IMR-90 (cell line): Measurements from ENCODE around the gene PRLR. TPM values are rescaled to one million over a fixed set of nuclear protein-coding genes. Genes with fewer than 3 reads are reported as not detected.

Experiments
- ATAC-seq: fragments of 200-7000 bp; cut with Tn5 transposase; 2 replicates; pipeline ENCODE4 v1.9.1; 2020; ENCODE audit warnings: low read depth, mild to moderate bottlenecking, moderate library complexity
- BruUV-seq: library from RNA; stranded (reverse); fragments of 400-500 nt; replicated peaks from 2 replicates; lab custom pipeline; 2021; lab: Mats Ljungman, UMichigan
- CTCF ChIA-PET: fragments of 300-600 bp; formaldehyde crosslinking; extraction: SDS; loops from one replicate; lab custom pipeline; 2021; ENCODE audit warnings: antibody characterized with exemption; lab: Yijun Ruan, JAX
- POLR2A ChIA-PET: fragments of 300-600 bp; sonication (Branson Sonifier 250); formaldehyde crosslinking; loops from one replicate; lab custom pipeline; 2022; ENCODE audit warnings: antibody characterized with exemption; ENCODE audit not compliant: unreplicated experiment; lab: Charles Lee
- DNase-seq: peaks from one replicate; pipeline ENCODE4 v3.0.0; 2013
- H2AFZ ChIP-seq: replicated peaks from 2 replicates; pipeline ENCODE3; 2013; ENCODE audit warnings: low read length, mild to moderate bottlenecking; ENCODE audit not compliant: poor library complexity
- H2AK5ac ChIP-seq: 2 replicates; pipeline ENCODE4 v1.6.1; 2013; ENCODE audit warnings: low read depth, low read length, inconsistent platforms
- H2AK9ac ChIP-seq: replicated peaks from 2 replicates; pipeline ENCODE3; 2013; ENCODE audit warnings: mild to moderate bottlenecking, low read depth, low read length, moderate library complexity; ENCODE audit not compliant: poor library complexity
- H2BK120ac ChIP-seq: 2 replicates; pipeline ENCODE4 v1.6.1; 2013; ENCODE audit warnings: low read depth, low read length, inconsistent platforms
- H2BK15ac ChIP-seq: 3 replicates; pipeline ENCODE4 v1.6.1; 2013; ENCODE audit warnings: low read depth, low read length, inconsistent platforms
- H2BK20ac ChIP-seq: 2 replicates; pipeline ENCODE4 v1.6.1; 2013; ENCODE audit warnings: low read depth, mild to moderate bottlenecking, inconsistent platforms, low read length, moderate library complexity
- H2BK5ac ChIP-seq: 2 replicates; pipeline ENCODE4 v1.6.1; 2013; ENCODE audit warnings: mild to moderate bottlenecking, low read depth, low read length, inconsistent platforms; ENCODE audit not compliant: poor library complexity, severe bottlenecking
- H3K14ac ChIP-seq: replicated peaks from 2 replicates; pipeline ENCODE4 v1.6.1; 2013; ENCODE audit warnings: low read depth, low read length, inconsistent platforms
- H3K18ac ChIP-seq: 2 replicates; pipeline ENCODE4 v1.6.1; 2013; ENCODE audit warnings: low read depth, low read length, control low read depth
- H3K23ac ChIP-seq: 2 replicates; pipeline ENCODE4 v1.6.1; 2013; ENCODE audit warnings: low read depth, low read length, inconsistent platforms
- H3K27ac ChIP-seq: 2 replicates; pipeline ENCODE4 v1.5.1; 2013; ENCODE audit warnings: mild to moderate bottlenecking, control low read depth, low read length; ENCODE audit not compliant: insufficient read depth
- H3K27me3 ChIP-seq: 2 replicates; pipeline ENCODE4 v1.6.1; 2013; ENCODE audit warnings: low read length; ENCODE audit not compliant: control insufficient read depth, insufficient read depth
- H3K36me3 ChIP-seq: 2 replicates; pipeline ENCODE4 v1.6.1; 2013; ENCODE audit warnings: low read length, mixed read lengths; ENCODE audit not compliant: control insufficient read depth, insufficient read depth
- H3K4ac ChIP-seq: 2 replicates; pipeline ENCODE4 v1.6.1; 2013; ENCODE audit warnings: low read depth, low read length, inconsistent platforms
- H3K4me1 ChIP-seq: 2 replicates; pipeline ENCODE4 v1.6.1; 2013; ENCODE audit warnings: low read length, mixed read lengths; ENCODE audit not compliant: control insufficient read depth, insufficient read depth
- H3K4me2 ChIP-seq: 2 replicates; pipeline ENCODE4 v1.6.1; 2013; ENCODE audit warnings: low read depth, mild to moderate bottlenecking, control low read depth, low read length, moderate library complexity
- H3K4me3 ChIP-seq: 2 replicates; pipeline ENCODE4 v1.5.1; 2013; ENCODE audit warnings: low read depth, mild to moderate bottlenecking, control low read depth, low read length, moderate library complexity; ENCODE audit not compliant: insufficient read depth
- H3K56ac ChIP-seq: 2 replicates; pipeline ENCODE4 v1.6.1; 2013; ENCODE audit warnings: low read length, inconsistent platforms; ENCODE audit not compliant: insufficient read depth; ENCODE audit errors: extremely low read depth
- H3K79me1 ChIP-seq, 2 experiments: 2 replicates each; pipeline ENCODE4 v1.6.1; 2013; ENCODE audit warnings: low read length in 2 of 2, inconsistent platforms in 1 of 2, low read depth in 1 of 2
- H3K9ac ChIP-seq: 2 replicates; pipeline ENCODE4 v1.6.1; 2013; ENCODE audit warnings: low read depth, low read length, control low read depth
- H3K9me1 ChIP-seq: 2 replicates; pipeline ENCODE4 v1.6.1; 2013; ENCODE audit warnings: low read length, inconsistent platforms; ENCODE audit not compliant: insufficient read depth
- H3K9me3 ChIP-seq: 2 replicates; pipeline ENCODE4 v1.6.1; 2013; ENCODE audit warnings: low read length; ENCODE audit not compliant: control insufficient read depth, insufficient read depth
- H4K20me1 ChIP-seq: 2 replicates; pipeline ENCODE4 v1.6.1; 2013; ENCODE audit warnings: low read length, inconsistent platforms; ENCODE audit not compliant: insufficient read depth
- H4K5ac ChIP-seq: 2 replicates; pipeline ENCODE4 v1.6.1; 2013; ENCODE audit warnings: mild to moderate bottlenecking, low read depth, low read length, control low read depth
- H4K8ac ChIP-seq, 2 experiments: 2 replicates each; pipeline ENCODE4 v1.6.1; 2013; ENCODE audit warnings: low read depth in 2 of 2, low read length in 2 of 2, control low read depth in 1 of 2, inconsistent platforms in 1 of 2
- H4K91ac ChIP-seq: 2 replicates; pipeline ENCODE4 v1.6.1; 2013; ENCODE audit warnings: low read depth, low read length, inconsistent platforms; ENCODE audit not compliant: insufficient read depth
- CHD1 ChIP-seq: IDR thresholded peaks from 2 replicates; pipeline ENCODE4 v1.6.1; 2012; ENCODE audit warnings: low read depth, low read length, improper control_type of control experiment
- FOS ChIP-seq: fragments of 150-350 bp; IDR thresholded peaks from 2 replicates; pipeline ENCODE4 v1.6.1; 2016; ENCODE audit warnings: low read depth, low read length
- NFE2L2 ChIP-seq: fragments of 150-350 bp; IDR thresholded peaks from 2 replicates; pipeline ENCODE4 v1.6.1; 2016; ENCODE audit warnings: low read depth, mild to moderate bottlenecking, low read length
- RAD21 ChIP-seq: IDR thresholded peaks from 2 replicates; pipeline ENCODE4 v1.6.1; 2012; ENCODE audit warnings: low read length, improper control_type of control experiment
- SMC3 ChIP-seq: fragments of 150-350 bp; IDR thresholded peaks from 2 replicates; pipeline ENCODE4 v1.6.1; 2016; ENCODE audit warnings: low read depth, mild to moderate bottlenecking, antibody characterized with exemption, low read length, moderate library complexity
- WGBS, 2 experiments: methylation state at CpG; one replicate each; pipeline versions ENCODE4 v1.1.5 to v1.1.7; 2013; ENCODE audit warnings: missing lambda C conversion rate in 2 of 2; ENCODE audit not compliant: insufficient read length in 1 of 2; ENCODE audit errors: extremely low coverage in 2 of 2; 5-methylcytosine and 5-hydroxymethylcytosine counted together
- dilution Hi-C: fragments of 300-500 bp; cut with HindIII; formaldehyde crosslinking; loops from one replicate; pipeline ENCODE4 v1.14.3; 2018; ENCODE audit warnings: low sequenced_read_pairs; ENCODE audit not compliant: unreplicated experiment
- in situ Hi-C: fragments of 300-500 bp; cut with MboI; formaldehyde crosslinking; loops from 3 replicates; pipeline ENCODE4 v1.14.3; 2019; ENCODE audit warnings: low sequenced_read_pairs, inconsistent platforms, mixed read lengths
- intact Hi-C: fragments of 100-400 bp; cut with micrococcal nuclease; formaldehyde crosslinking; loops from 2 replicates; pipeline ENCODE4 v1.10.0; 2022
- polyA plus RNA-seq, 3 experiments: library from polyadenylated mRNA; depleted of rRNA; stranded (reverse); fragments of >200 nt; gene quantifications; 2 replicates each; pipeline ENCODE4 v1.2.3, GENCODE V29; 2012; ENCODE audit warnings: low replicate concordance in 1 of 3
- total RNA-seq: library from RNA; depleted of rRNA; stranded (reverse); fragments of >200 nt; gene quantifications from 2 replicates; pipeline ENCODE4 v1.2.3, GENCODE V29; 2012

PRLR gene
- total and polyA plus RNA-seq, 2 of the 4 experiments (the other 2 are of a cell fraction) = 0.24 to 0.54 TPM

GRCh38 chr5:35127006-35127405 lies 103.3 kb downstream of the PRLR start:
- H3K56ac ChIP-seq = no peak overlapping the region
- ATAC-seq (no peak), DNase-seq (no peak)
- TF ChIP-seq RAD21 = no peak
- no peak for TF ChIP-seq SMC3
- no peak for TF ChIP-seq FOS
- TF ChIP-seq CHD1 = no peak
- no peak for TF ChIP-seq NFE2L2
- POLR2A ChIA-PET = no interaction called here
- no peaks in the 10 kb centered on the region for H3K9me3 ChIP-seq
- no peak overlapping the region for H2BK20ac ChIP-seq
- in situ Hi-C loops = no loop called here
- BruUV-seq = no TSS peak
- no peak overlapping the region for H2AK9ac ChIP-seq
- H3K4me2 ChIP-seq = no peak overlapping the region
- WGBS, 2 experiments = no CpG with 5 or more reads among the region's 1 CpG
- no peaks in the 10 kb centered on the region for H3K27me3 ChIP-seq
- dilution Hi-C loops = no loop called here
- no peaks in the 10 kb centered on the region for H4K20me1 ChIP-seq
- intact Hi-C loops = no loop called here
- no peak overlapping the region for H3K4ac ChIP-seq
- no peak overlapping the region for H3K23ac ChIP-seq
- no peak overlapping the region for H3K9ac ChIP-seq
- no peak overlapping the region for H3K4me3 ChIP-seq
- H4K5ac ChIP-seq = no peak overlapping the region
- no peaks in the 10 kb centered on the region for H3K79me1 ChIP-seq
- no peak overlapping the region for H2BK5ac ChIP-seq
- peaks cover 8% of the 10 kb centered on the region for H3K9me1 ChIP-seq
- H2AFZ ChIP-seq = no peak overlapping the region
- H3K27ac ChIP-seq = no peak overlapping the region
- peak overlapping the region; percentile 11; the same call in 1 of the 2 replicates for H2BK120ac ChIP-seq
- H2BK15ac ChIP-seq = no peak overlapping the region
- no peak overlapping the region for H4K8ac ChIP-seq
- CTCF ChIA-PET = no interaction called here
- no peaks in the 10 kb centered on the region for H3K36me3 ChIP-seq
- H3K18ac ChIP-seq = no peak overlapping the region
- no peak overlapping the region for H4K91ac ChIP-seq
- H3K14ac ChIP-seq = no peak overlapping the region
- no peak overlapping the region for H2AK5ac ChIP-seq
- peaks cover 13% of the 10 kb centered on the region for H3K4me1 ChIP-seq
